Coronary artery (tissue), 2 donors: Measurements from ENCODE around the gene ACP1.

ENCODE experiments used
- DNase-seq: peaks from one replicate; pipeline ENCODE4 v3.0.0-alpha.2; 2017; ENCODE audit warnings: low spot score
- H3K27ac ChIP-seq, 2 donors: fragments of 200-600 bp; sonication (generic); one replicate each; pipeline ENCODE4 v1.5.1; 2016 to 2019
- H3K4me3 ChIP-seq: fragments of 200-600 bp; sonication (generic); 2 replicates; pipeline ENCODE4 v1.5.1; 2016; ENCODE audit warnings: mild to moderate bottlenecking, moderate library complexity
- TF ChIP-seq, protein P1 (sequence below): fragments of 200-600 bp; sonication (generic); IDR thresholded peaks from one replicate; pipeline ENCODE4 v1.5.1; 2019; ENCODE audit warnings: antibody characterized with exemption

Gene ACP1

DNA sequence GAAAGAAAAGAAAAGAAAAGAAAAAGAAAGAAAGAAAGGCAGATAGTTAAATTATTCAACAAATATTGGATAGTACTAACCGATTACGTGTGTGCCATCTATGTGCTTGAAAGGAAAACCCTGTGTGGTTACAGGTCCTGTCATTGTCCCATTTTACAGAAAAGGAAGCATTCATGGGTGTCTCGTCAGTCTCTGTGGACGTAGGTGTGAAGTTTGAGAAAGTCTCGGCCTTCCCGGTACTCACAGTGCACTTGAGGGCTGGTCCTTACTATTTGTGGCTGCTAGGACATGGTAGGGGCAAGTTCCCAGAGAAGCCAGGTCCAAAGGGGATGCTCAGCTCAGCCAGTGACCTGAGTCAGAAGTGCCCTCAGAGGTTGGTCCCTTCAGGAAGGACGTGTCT, 20.2 kb upstream of the ACP1 start:
- no peak overlapping the region for H3K4me3 ChIP-seq
- H3K27ac ChIP-seq: no peak overlapping the region
- TF ChIP-seq, protein P1, sequence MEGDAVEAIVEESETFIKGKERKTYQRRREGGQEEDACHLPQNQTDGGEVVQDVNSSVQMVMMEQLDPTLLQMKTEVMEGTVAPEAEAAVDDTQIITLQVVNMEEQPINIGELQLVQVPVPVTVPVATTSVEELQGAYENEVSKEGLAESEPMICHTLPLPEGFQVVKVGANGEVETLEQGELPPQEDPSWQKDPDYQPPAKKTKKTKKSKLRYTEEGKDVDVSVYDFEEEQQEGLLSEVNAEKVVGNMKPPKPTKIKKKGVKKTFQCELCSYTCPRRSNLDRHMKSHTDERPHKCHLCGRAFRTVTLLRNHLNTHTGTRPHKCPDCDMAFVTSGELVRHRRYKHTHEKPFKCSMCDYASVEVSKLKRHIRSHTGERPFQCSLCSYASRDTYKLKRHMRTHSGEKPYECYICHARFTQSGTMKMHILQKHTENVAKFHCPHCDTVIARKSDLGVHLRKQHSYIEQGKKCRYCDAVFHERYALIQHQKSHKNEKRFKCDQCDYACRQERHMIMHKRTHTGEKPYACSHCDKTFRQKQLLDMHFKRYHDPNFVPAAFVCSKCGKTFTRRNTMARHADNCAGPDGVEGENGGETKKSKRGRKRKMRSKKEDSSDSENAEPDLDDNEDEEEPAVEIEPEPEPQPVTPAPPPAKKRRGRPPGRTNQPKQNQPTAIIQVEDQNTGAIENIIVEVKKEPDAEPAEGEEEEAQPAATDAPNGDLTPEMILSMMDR: no peak
- DNase-seq: no peak

GRCh38 chr2:246489-247144, 18.1 kb upstream of the ACP1 start:
- DNase-seq: no peak
- TF ChIP-seq, protein P1: no peak
- Histone ChIP-seq H3K4me3 (no peak overlapping the region), H3K27ac (no peak overlapping the region)

DNA sequence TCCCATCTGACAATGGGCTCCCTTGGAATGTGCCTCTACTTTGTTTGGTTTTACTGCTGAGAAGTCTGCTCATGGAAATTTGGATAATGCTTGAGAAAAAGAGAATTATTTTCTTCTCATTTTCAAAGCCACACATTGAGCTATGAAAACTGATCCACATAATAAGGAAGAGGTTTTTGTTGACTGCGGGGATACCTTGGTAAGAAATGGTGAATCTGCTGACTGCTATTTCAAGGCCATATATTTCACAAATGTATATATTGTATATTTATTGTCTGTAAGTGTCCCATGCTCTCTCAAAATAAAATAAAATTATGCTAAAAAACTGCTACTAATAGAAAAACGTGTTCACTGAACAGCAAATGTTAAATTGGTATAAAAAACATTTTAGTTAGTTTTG, 16.0 kb upstream of the ACP1 start:
- Histone ChIP-seq H3K27ac (no peak overlapping the region), H3K4me3 (no peak overlapping the region)
- TF ChIP-seq, protein P1: no peak
- DNase-seq: no peak

- TF ChIP-seq, protein P1: no peak
- DNase-seq: no peak
- no peak overlapping the region for H3K4me3 ChIP-seq
- no peak overlapping the region for H3K27ac ChIP-seq
These were observed 15.2 kb upstream of the ACP1 start for GRCh38 chr2:249538-250042.

DNA sequence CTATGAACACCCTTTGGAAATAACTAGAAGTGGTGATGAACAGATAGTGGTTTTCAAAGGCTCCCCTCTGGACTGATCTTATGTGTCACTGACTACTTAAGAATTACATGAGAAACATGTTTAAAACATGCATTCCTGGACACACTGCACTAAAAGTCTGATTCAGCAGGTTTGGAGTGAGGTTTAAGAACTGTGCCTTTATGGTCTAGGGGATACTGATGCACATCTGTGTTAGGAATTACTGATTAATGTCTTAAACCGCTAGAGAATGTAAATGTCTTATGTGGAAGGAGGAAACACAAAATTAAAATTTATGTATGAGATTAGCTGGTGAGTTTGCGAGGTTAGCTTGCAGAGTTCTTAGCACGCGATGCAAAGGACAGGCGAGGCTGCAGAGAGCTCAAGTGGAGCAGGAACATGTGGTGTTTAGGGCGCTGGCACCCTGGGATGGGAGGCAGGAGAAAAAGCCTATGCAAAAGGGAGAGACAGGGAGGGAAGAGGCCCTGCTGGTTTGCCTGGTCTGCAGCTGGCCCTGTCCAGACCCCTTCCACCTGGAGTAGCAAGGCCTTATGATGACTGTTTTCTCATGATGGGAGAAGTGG, 12.6 kb upstream of the ACP1 start:
- no peak for DNase-seq
- no peak overlapping the region for H3K27ac ChIP-seq
- H3K4me3 ChIP-seq: no peak overlapping the region
- TF ChIP-seq, protein P1: no peak

DNA sequence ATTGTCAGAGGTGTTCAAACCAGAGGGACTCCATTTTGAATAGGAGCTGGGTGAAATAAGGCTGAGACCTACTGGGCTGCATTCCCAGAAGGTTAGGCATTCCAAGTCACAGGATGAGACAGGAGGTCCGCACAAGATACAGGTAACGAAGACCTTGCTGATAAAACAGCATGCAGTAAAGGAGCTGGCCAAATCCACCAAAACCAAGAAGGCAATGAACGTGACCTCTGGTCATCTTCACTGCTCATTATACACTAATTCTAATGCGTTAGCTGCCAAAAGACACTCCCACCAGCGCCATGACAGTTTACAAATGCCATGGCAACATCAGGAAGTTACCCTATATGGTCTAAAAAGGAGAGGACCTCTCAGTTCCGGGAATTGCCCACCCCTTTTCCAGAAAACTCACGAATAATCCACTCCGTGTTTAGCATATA, 11.5 kb upstream of the ACP1 start:
- H3K27ac ChIP-seq: no peak overlapping the region
- DNase-seq: no peak
- no peak overlapping the region for H3K4me3 ChIP-seq
- TF ChIP-seq, protein P1: no peak

- no peak for DNase-seq
- Histone ChIP-seq H3K4me3 (no peak overlapping the region), H3K27ac (no peak overlapping the region)
- TF ChIP-seq, protein P1: no peak
These were observed 10.5 kb upstream of the ACP1 start for GRCh38 chr2:254241-254640.
